ENCODE measurements around the gene CEP57L1. TPM values are rescaled to one million over a fixed set of nuclear protein-coding genes. Genes with fewer than 3 reads are reported as not detected.

CEP57L1 gene
- total and polyA plus RNA-seq, 2 experiments from 2014 or later, result 17.1 to 20.2 TPM

GRCh38 chr6:109192865-109193264, 97.6 kb downstream of the CEP57L1 start:
- Histone ChIP-seq H3K4me3 (no peak overlapping the region), H3K4me1 (ENCODE audit: insufficient read depth) (no peaks in the 10 kb centered on the region), H2AFZ (no peak overlapping the region), H3K27ac (ENCODE audit: low read depth) (no peak overlapping the region), H3K27me3 (ENCODE audit: insufficient read depth) (no peaks in the 10 kb centered on the region), H4K20me1 (replicated peaks; ENCODE audit: insufficient read depth) (no peaks in the 10 kb centered on the region), H3K9me2 (ENCODE audit: insufficient read depth) (no peaks in the 10 kb centered on the region), H3K4me2 (no peak overlapping the region), H3F3A (replicated peaks; ENCODE audit: low read depth) (no peaks in the 10 kb centered on the region), H3K36me3 (ENCODE audit: insufficient read depth) (0 out of 2 replicates have a peak, but pooled peaks cover 3% of the 10 kb centered on the region), H3K79me2 (replicated peaks; ENCODE audit: insufficient read depth) (no peaks in the 10 kb centered on the region)
- DNase-seq (ENCODE audit: low spot score), result no peak
- Mint-ChIP-seq H3K9me3 (peaks cover 35% of the 10 kb centered on the region), H3K4me3 (no peak overlapping the region), H3K4me1 (peaks cover 3% of the 10 kb centered on the region; the same call in 1 of the 3 replicates), H3K27me3 (ENCODE audit: insufficient read depth, low read depth, poor library complexity) (peaks cover 2% of the 10 kb centered on the region), H3K36me3 (ENCODE audit: low read depth) (peaks cover 20% of the 10 kb centered on the region), H3K27ac (no peak overlapping the region)
- ATAC-seq, result no peak
- TF ChIP-seq ZNF114 (CRISPR knock-in tag; IDR thresholded peaks at IDR 0.05), result no peak
- no peak for TF ChIP-seq STAT1 (IDR thresholded peaks at IDR 0.05; ENCODE audit: unreplicated experiment)
- no peak for TF ChIP-seq CTCF (conservative IDR thresholded peaks at IDR 0.05; ENCODE audit: low read depth in 2 of 2)
- TF ChIP-seq NANOG (IDR thresholded peaks at IDR 0.05; ENCODE audit: borderline replicate concordance), result no peak
- no peak for TF ChIP-seq ZNF331 (CRISPR knock-in tag; IDR thresholded peaks at IDR 0.05; ENCODE audit: low read depth)
- no peak for TF ChIP-seq EZH2 (IDR thresholded peaks at IDR 0.05; ENCODE audit: low read depth, unreplicated experiment)
- no peak for TF ChIP-seq CREB1 (CRISPR knock-in tag; IDR thresholded peaks at IDR 0.05; ENCODE audit: low read depth)
- no peak for TF ChIP-seq JUNB (IDR thresholded peaks at IDR 0.05; ENCODE audit: unreplicated experiment)
- TF ChIP-seq, protein P1, sequence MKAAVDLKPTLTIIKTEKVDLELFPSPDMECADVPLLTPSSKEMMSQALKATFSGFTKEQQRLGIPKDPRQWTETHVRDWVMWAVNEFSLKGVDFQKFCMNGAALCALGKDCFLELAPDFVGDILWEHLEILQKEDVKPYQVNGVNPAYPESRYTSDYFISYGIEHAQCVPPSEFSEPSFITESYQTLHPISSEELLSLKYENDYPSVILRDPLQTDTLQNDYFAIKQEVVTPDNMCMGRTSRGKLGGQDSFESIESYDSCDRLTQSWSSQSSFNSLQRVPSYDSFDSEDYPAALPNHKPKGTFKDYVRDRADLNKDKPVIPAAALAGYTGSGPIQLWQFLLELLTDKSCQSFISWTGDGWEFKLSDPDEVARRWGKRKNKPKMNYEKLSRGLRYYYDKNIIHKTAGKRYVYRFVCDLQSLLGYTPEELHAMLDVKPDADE (IDR thresholded peaks at IDR 0.05), result no peak
- TF ChIP-seq REST (IDR thresholded peaks at IDR 0.05; ENCODE audit: unreplicated experiment), result no peak
- no peak for TF ChIP-seq EZH2phosphoT487 (IDR thresholded peaks at IDR 0.05; ENCODE audit: unreplicated experiment)

Measured in GM23338 (cell line).